ENCODE results near the gene FCAR. TPM values are rescaled to one million over a fixed set of nuclear protein-coding genes. Genes with fewer than 3 reads are reported as not detected.

The FCAR gene
- total and polyA plus RNA-seq, 2 experiments from 2014 or later: not detected

DNA sequence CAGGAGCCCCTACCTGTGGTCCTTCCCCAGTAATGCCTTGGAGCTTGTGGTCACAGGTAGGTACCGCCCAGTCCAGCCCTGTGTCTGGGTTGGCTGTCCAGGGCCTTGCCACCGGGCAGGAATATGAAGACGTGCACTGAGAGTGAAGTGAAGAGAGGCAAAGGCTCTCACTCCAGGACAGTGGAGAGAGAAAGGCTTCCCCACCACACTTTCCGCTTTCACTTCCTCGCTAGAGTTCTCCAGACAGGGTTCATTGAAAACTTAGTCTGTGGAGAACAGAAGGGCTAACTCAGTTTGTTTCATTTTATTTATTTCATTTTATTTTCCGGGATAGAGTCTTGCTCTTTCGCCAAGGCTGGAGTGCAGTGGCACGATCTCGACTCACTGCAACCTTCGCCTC lies 14.2 kb downstream of the FCAR start (continued):
- TF ChIP-seq ETS1 (IDR thresholded peaks at IDR 0.05): no peak
- TF ChIP-seq, protein P1, sequence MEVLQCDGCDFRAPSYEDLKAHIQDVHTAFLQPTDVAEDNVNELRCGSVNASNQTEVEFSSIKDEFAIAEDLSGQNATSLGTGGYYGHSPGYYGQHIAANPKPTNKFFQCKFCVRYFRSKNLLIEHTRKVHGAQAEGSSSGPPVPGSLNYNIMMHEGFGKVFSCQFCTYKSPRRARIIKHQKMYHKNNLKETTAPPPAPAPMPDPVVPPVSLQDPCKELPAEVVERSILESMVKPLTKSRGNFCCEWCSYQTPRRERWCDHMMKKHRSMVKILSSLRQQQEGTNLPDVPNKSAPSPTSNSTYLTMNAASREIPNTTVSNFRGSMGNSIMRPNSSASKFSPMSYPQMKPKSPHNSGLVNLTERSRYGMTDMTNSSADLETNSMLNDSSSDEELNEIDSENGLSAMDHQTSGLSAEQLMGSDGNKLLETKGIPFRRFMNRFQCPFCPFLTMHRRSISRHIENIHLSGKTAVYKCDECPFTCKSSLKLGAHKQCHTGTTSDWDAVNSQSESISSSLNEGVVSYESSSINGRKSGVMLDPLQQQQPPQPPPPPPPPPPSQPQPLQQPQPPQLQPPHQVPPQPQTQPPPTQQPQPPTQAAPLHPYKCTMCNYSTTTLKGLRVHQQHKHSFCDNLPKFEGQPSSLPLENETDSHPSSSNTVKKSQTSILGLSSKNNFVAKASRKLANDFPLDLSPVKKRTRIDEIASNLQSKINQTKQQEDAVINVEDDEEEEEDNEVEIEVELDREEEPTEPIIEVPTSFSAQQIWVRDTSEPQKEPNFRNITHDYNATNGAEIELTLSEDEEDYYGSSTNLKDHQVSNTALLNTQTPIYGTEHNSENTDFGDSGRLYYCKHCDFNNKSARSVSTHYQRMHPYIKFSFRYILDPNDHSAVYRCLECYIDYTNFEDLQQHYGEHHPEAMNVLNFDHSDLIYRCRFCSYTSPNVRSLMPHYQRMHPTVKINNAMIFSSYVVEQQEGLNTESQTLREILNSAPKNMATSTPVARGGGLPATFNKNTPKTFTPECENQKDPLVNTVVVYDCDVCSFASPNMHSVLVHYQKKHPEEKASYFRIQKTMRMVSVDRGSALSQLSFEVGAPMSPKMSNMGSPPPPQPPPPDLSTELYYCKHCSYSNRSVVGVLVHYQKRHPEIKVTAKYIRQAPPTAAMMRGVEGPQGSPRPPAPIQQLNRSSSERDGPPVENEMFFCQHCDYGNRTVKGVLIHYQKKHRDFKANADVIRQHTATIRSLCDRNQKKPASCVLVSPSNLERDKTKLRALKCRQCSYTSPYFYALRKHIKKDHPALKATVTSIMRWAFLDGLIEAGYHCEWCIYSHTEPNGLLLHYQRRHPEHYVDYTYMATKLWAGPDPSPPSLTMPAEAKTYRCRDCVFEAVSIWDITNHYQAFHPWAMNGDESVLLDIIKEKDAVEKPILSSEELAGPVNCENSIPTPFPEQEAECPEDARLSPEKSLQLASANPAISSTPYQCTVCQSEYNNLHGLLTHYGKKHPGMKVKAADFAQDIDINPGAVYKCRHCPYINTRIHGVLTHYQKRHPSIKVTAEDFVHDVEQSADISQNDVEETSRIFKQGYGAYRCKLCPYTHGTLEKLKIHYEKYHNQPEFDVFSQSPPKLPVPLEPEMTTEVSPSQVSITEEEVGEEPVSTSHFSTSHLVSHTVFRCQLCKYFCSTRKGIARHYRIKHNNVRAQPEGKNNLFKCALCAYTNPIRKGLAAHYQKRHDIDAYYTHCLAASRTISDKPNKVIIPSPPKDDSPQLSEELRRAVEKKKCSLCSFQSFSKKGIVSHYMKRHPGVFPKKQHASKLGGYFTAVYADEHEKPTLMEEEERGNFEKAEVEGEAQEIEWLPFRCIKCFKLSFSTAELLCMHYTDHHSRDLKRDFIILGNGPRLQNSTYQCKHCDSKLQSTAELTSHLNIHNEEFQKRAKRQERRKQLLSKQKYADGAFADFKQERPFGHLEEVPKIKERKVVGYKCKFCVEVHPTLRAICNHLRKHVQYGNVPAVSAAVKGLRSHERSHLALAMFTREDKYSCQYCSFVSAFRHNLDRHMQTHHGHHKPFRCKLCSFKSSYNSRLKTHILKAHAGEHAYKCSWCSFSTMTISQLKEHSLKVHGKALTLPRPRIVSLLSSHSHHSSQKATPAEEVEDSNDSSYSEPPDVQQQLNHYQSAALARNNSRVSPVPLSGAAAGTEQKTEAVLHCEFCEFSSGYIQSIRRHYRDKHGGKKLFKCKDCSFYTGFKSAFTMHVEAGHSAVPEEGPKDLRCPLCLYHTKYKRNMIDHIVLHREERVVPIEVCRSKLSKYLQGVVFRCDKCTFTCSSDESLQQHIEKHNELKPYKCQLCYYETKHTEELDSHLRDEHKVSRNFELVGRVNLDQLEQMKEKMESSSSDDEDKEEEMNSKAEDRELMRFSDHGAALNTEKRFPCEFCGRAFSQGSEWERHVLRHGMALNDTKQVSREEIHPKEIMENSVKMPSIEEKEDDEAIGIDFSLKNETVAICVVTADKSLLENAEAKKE (CRISPR knock-in tag; IDR thresholded peaks at IDR 0.05): no peak
- no peak for TF ChIP-seq POLR2AphosphoS5 (IDR thresholded peaks at IDR 0.05; ENCODE audit: low read depth)
- no peak for TF ChIP-seq CREB1 (CRISPR knock-in tag; IDR thresholded peaks at IDR 0.05; ENCODE audit: low read depth)
- TF ChIP-seq ZNF331 (CRISPR knock-in tag; IDR thresholded peaks at IDR 0.05; ENCODE audit: low read depth): no peak

- no peaks in the 10 kb centered on the region for H3K27me3 ChIP-seq (ENCODE audit: insufficient read depth)
- no peak overlapping the region for H3K4me3 Mint-ChIP-seq
- peaks cover 6% of the 10 kb centered on the region for H3K27me3 Mint-ChIP-seq (ENCODE audit: insufficient read depth, low read depth, poor library complexity)
- H3K27ac ChIP-seq (ENCODE audit: low read depth): no peak overlapping the region
- H3K4me3 ChIP-seq: no peak overlapping the region
- no peaks in the 10 kb centered on the region for H3K79me2 ChIP-seq (replicated peaks; ENCODE audit: insufficient read depth)
- no peak for DNase-seq (ENCODE audit: low spot score)
- ATAC-seq: no peak
- H3K9me2 ChIP-seq (ENCODE audit: insufficient read depth): no peaks in the 10 kb centered on the region
- H3K4me1 Mint-ChIP-seq: peaks cover 13% of the 10 kb centered on the region; the same call in 2 of the 3 replicates
- no peaks in the 10 kb centered on the region for H4K20me1 ChIP-seq (replicated peaks; ENCODE audit: insufficient read depth)
- no peaks in the 10 kb centered on the region for H3K36me3 Mint-ChIP-seq (ENCODE audit: low read depth)
- no peaks in the 10 kb centered on the region for H3K36me3 ChIP-seq (ENCODE audit: insufficient read depth)
- H3K27ac Mint-ChIP-seq: no peak overlapping the region
- peaks cover 19% of the 10 kb centered on the region for H3K9me3 Mint-ChIP-seq
- H3F3A ChIP-seq (replicated peaks; ENCODE audit: low read depth): peaks cover 4% of the 10 kb centered on the region; the same call in 1 of the 2 replicates
- H2AFZ ChIP-seq: no peak overlapping the region
- H3K4me1 ChIP-seq (ENCODE audit: insufficient read depth): peaks cover 4% of the 10 kb centered on the region; the same call in 1 of the 2 replicates
- H3K4me2 ChIP-seq: no peak overlapping the region
- TF ChIP-seq EZH2 (IDR thresholded peaks at IDR 0.05; ENCODE audit: low read depth, unreplicated experiment): no peak
- TF ChIP-seq JUNB (IDR thresholded peaks at IDR 0.05; ENCODE audit: unreplicated experiment): no peak
- TF ChIP-seq, protein P2, sequence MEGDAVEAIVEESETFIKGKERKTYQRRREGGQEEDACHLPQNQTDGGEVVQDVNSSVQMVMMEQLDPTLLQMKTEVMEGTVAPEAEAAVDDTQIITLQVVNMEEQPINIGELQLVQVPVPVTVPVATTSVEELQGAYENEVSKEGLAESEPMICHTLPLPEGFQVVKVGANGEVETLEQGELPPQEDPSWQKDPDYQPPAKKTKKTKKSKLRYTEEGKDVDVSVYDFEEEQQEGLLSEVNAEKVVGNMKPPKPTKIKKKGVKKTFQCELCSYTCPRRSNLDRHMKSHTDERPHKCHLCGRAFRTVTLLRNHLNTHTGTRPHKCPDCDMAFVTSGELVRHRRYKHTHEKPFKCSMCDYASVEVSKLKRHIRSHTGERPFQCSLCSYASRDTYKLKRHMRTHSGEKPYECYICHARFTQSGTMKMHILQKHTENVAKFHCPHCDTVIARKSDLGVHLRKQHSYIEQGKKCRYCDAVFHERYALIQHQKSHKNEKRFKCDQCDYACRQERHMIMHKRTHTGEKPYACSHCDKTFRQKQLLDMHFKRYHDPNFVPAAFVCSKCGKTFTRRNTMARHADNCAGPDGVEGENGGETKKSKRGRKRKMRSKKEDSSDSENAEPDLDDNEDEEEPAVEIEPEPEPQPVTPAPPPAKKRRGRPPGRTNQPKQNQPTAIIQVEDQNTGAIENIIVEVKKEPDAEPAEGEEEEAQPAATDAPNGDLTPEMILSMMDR (conservative IDR thresholded peaks at IDR 0.05; ENCODE audit: low read depth in 2 of 2): no peak
- no peak for TF ChIP-seq CREB1 (CRISPR knock-in tag; IDR thresholded peaks at IDR 0.05; ENCODE audit: low read depth)
- TF ChIP-seq, protein P3, sequence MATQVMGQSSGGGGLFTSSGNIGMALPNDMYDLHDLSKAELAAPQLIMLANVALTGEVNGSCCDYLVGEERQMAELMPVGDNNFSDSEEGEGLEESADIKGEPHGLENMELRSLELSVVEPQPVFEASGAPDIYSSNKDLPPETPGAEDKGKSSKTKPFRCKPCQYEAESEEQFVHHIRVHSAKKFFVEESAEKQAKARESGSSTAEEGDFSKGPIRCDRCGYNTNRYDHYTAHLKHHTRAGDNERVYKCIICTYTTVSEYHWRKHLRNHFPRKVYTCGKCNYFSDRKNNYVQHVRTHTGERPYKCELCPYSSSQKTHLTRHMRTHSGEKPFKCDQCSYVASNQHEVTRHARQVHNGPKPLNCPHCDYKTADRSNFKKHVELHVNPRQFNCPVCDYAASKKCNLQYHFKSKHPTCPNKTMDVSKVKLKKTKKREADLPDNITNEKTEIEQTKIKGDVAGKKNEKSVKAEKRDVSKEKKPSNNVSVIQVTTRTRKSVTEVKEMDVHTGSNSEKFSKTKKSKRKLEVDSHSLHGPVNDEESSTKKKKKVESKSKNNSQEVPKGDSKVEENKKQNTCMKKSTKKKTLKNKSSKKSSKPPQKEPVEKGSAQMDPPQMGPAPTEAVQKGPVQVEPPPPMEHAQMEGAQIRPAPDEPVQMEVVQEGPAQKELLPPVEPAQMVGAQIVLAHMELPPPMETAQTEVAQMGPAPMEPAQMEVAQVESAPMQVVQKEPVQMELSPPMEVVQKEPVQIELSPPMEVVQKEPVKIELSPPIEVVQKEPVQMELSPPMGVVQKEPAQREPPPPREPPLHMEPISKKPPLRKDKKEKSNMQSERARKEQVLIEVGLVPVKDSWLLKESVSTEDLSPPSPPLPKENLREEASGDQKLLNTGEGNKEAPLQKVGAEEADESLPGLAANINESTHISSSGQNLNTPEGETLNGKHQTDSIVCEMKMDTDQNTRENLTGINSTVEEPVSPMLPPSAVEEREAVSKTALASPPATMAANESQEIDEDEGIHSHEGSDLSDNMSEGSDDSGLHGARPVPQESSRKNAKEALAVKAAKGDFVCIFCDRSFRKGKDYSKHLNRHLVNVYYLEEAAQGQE (IDR thresholded peaks at IDR 0.05; ENCODE audit: unreplicated experiment): no peak
These were observed 15.5 kb downstream of the FCAR start for GRCh38 chr19:54889566-54889965.
